ENCODE measurements around the gene MIA3. TPM values are rescaled to one million over a fixed set of nuclear protein-coding genes. Genes with fewer than 3 reads are reported as not detected.

MIA3 gene
- total and polyA plus RNA-seq, 2 donors from 2014 or later = 19.1 to 51.5 TPM

GRCh38 chr1:222594789-222595188 is 23.1 kb upstream of the MIA3 start:
- FAIRE-seq = no peak
- peaks cover 0 to 4% (median 0%) of the 10 kb centered on the region in 3 donors for H3K4me1 ChIP-seq (ENCODE audit: control insufficient read depth in 2 of 3, insufficient read depth in 2 of 3, low read depth in 1 of 3, low read length in 3 of 3)
- no peak for DNase-seq
- H3K36me3 ChIP-seq (ENCODE audit: control insufficient read depth in 2 of 3, insufficient read depth in 3 of 3, low read length in 3 of 3) = no peaks in the 10 kb centered on the region
- H3K27me3 ChIP-seq (ENCODE audit: control insufficient read depth, insufficient read depth, low read length) = no peaks in the 10 kb centered on the region
- intact Hi-C loops (cut with DNase I) = no loop called here
- no peak overlapping the region for H3K4me3 ChIP-seq (ENCODE audit: low read length in 3 of 3)
- H3K27ac ChIP-seq (ENCODE audit: low read depth in 2 of 2, low read length in 2 of 2) = no peak overlapping the region
- no peaks in the 10 kb centered on the region for H3K9me3 ChIP-seq (ENCODE audit: control insufficient read depth in 2 of 3, insufficient read depth in 1 of 3, low read length in 3 of 3)
- H3K9ac ChIP-seq (ENCODE audit: low read length in 3 of 3) = no peak overlapping the region
- TF ChIP-seq, protein P1, sequence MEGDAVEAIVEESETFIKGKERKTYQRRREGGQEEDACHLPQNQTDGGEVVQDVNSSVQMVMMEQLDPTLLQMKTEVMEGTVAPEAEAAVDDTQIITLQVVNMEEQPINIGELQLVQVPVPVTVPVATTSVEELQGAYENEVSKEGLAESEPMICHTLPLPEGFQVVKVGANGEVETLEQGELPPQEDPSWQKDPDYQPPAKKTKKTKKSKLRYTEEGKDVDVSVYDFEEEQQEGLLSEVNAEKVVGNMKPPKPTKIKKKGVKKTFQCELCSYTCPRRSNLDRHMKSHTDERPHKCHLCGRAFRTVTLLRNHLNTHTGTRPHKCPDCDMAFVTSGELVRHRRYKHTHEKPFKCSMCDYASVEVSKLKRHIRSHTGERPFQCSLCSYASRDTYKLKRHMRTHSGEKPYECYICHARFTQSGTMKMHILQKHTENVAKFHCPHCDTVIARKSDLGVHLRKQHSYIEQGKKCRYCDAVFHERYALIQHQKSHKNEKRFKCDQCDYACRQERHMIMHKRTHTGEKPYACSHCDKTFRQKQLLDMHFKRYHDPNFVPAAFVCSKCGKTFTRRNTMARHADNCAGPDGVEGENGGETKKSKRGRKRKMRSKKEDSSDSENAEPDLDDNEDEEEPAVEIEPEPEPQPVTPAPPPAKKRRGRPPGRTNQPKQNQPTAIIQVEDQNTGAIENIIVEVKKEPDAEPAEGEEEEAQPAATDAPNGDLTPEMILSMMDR (IDR thresholded peaks at IDR 0.05; ENCODE audit: borderline replicate concordance, extremely low read depth, insufficient read depth) = no peak

DNA sequence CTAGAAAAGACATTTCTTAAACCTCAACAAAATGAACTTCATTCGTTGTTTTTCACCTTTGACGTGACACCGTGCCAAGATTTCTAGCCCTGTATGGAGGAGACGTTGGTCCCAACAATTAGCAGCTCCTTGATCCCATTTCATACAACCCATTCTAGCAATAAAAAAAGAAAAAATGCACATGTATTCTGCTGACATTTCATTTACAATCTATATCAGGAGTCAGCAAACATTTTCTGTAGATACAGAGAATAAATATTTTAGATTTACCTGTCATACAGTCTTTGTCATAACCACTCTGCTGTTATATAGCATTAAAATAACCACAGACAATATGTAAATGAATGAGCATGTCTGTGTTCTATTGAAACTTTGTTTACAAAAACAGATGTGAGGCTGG is 21.2 kb upstream of the MIA3 start:
- no peaks in the 10 kb centered on the region for H3K27me3 ChIP-seq (ENCODE audit: control insufficient read depth, insufficient read depth, low read length)
- no peaks in the 10 kb centered on the region for H3K4me1 ChIP-seq (ENCODE audit: control insufficient read depth in 2 of 3, insufficient read depth in 2 of 3, low read depth in 1 of 3, low read length in 3 of 3)
- intact Hi-C loops (cut with DNase I) = no loop called here
- FAIRE-seq (no peak), DNase-seq (no peak)
- no peak overlapping the region for H3K27ac ChIP-seq (ENCODE audit: low read depth in 2 of 2, low read length in 2 of 2)
- H3K9me3 ChIP-seq (ENCODE audit: control insufficient read depth in 2 of 3, insufficient read depth in 1 of 3, low read length in 3 of 3) = no peaks in the 10 kb centered on the region
- no peaks in the 10 kb centered on the region for H3K36me3 ChIP-seq (ENCODE audit: control insufficient read depth in 2 of 3, insufficient read depth in 3 of 3, low read length in 3 of 3)
- TF ChIP-seq, protein P1 (IDR thresholded peaks at IDR 0.05; ENCODE audit: borderline replicate concordance, extremely low read depth, insufficient read depth) = no peak
- H3K9ac ChIP-seq (ENCODE audit: low read length in 3 of 3) = no peak overlapping the region
- no peak overlapping the region for H3K4me3 ChIP-seq (ENCODE audit: low read length in 3 of 3)

DNA sequence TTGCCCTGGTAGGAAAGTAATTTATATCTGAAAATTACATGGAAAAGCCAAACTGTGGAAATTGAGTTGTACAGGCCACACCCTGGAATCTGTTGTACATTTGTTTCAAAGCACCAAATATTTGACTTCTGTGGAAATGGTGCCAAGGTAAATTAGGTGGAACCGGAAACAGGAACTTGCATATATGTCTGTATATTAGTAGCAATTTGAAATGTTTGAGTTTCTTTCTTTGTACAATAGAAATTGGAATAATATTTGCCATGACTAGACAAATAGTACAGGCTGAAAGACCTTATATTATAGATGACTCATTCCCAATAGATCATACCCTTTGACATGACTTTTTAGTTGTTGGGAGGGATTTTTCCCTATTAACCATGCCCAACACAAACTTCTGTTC is 17.6 kb upstream of the MIA3 start:
- Histone ChIP-seq H3K9me3 (ENCODE audit: control insufficient read depth in 2 of 3, insufficient read depth in 1 of 3, low read length in 3 of 3) (no peaks in the 10 kb centered on the region), H3K9ac (ENCODE audit: low read length in 3 of 3) (no peak overlapping the region), H3K4me3 (ENCODE audit: low read length in 3 of 3) (no peak overlapping the region), H3K27ac (ENCODE audit: low read depth in 2 of 2, low read length in 2 of 2) (no peak overlapping the region), H3K4me1 (ENCODE audit: control insufficient read depth in 2 of 3, insufficient read depth in 2 of 3, low read depth in 1 of 3, low read length in 3 of 3) (no peaks in the 10 kb centered on the region), H3K27me3 (ENCODE audit: control insufficient read depth, insufficient read depth, low read length) (no peaks in the 10 kb centered on the region), H3K36me3 (ENCODE audit: control insufficient read depth in 2 of 3, insufficient read depth in 3 of 3, low read length in 3 of 3) (no peaks in the 10 kb centered on the region)
- no peak for DNase-seq
- TF ChIP-seq, protein P1 (IDR thresholded peaks at IDR 0.05; ENCODE audit: borderline replicate concordance, extremely low read depth, insufficient read depth) = no peak
- FAIRE-seq = no peak
- intact Hi-C loops (cut with DNase I) = no loop called here

DNA sequence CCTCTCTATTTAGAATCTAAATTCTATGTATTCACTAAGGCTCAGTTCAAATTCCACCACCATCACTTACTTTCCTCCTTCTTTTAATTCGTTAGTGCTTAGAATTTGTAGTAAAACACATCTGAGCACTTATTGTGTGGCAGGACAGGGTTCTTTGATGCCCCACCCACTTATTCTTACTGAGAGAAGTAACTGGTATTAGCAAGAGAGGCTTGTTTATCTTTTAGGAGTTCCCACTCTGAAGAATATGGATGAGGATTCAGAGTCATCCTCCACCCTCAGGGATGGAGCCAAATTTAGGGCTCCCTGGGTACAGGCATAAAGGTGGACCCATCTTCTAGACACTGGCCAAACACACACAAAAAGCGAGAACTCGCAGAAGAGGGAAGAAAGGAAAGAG is 16.6 kb upstream of the MIA3 start:
- FAIRE-seq (no peak), DNase-seq (no peak)
- Histone ChIP-seq H3K9ac (ENCODE audit: low read length in 3 of 3) (no peak overlapping the region), H3K4me1 (ENCODE audit: control insufficient read depth in 2 of 3, insufficient read depth in 2 of 3, low read depth in 1 of 3, low read length in 3 of 3) (no peaks in the 10 kb centered on the region), H3K27me3 (ENCODE audit: control insufficient read depth, insufficient read depth, low read length) (no peaks in the 10 kb centered on the region), H3K36me3 (ENCODE audit: control insufficient read depth in 2 of 3, insufficient read depth in 3 of 3, low read length in 3 of 3) (no peaks in the 10 kb centered on the region), H3K4me3 (ENCODE audit: low read length in 3 of 3) (no peak overlapping the region), H3K27ac (ENCODE audit: low read depth in 2 of 2, low read length in 2 of 2) (no peak overlapping the region), H3K9me3 (ENCODE audit: control insufficient read depth in 2 of 3, insufficient read depth in 1 of 3, low read length in 3 of 3) (no peaks in the 10 kb centered on the region)
- intact Hi-C loops (cut with DNase I) = no loop called here
- TF ChIP-seq, protein P1 (IDR thresholded peaks at IDR 0.05; ENCODE audit: borderline replicate concordance, extremely low read depth, insufficient read depth) = no peak

Data from kidney (tissue), 14 donors.